WTC11 (cell line): ENCODE measurements around the gene KRT34. TPM values are rescaled to one million over a fixed set of nuclear protein-coding genes. Genes with fewer than 3 reads are reported as not detected.

Experiments used
- ATAC-seq: fragments of 200-7000 bp; cut with Tn5 transposase; 2 replicates; pipeline ENCODE4 v1.10.0; 2021; ENCODE audit warnings: mild to moderate bottlenecking, moderate library complexity
- CTCF ChIA-PET: fragments of 300-600 bp; sonication (Branson Sonifier 250); formaldehyde crosslinking; loops from one replicate; lab custom pipeline; 2021; ENCODE audit warnings: antibody characterized with exemption; lab: Charles Lee
- POLR2A ChIA-PET: fragments of 350-600 bp; sonication (Branson Sonifier 250); formaldehyde crosslinking; loops from one replicate; lab custom pipeline; 2021; ENCODE audit warnings: antibody characterized with exemption; lab: Charles Lee
- DNase-seq: peaks from one replicate; pipeline ENCODE4 v3.0.0; 2021; ENCODE audit warnings: low spot score
- H3K27ac Mint-ChIP-seq: 2 replicates; pipeline ENCODE4 v1.8.0; 2021; ENCODE audit warnings: mixed read lengths
- H3K27me3 Mint-ChIP-seq: 2 replicates; pipeline ENCODE4 v1.8.0; 2021; ENCODE audit warnings: low read depth, mild to moderate bottlenecking, moderate library complexity, mixed read lengths
- H3K36me3 Mint-ChIP-seq: 2 replicates; pipeline ENCODE4 v1.8.0; 2021; ENCODE audit warnings: mixed read lengths
- H3K4me1 Mint-ChIP-seq: 2 replicates; pipeline ENCODE4 v1.8.0; 2022; ENCODE audit warnings: mixed read lengths
- H3K4me3 Mint-ChIP-seq: 2 replicates; pipeline ENCODE4 v1.8.0; 2021; ENCODE audit warnings: mild to moderate bottlenecking, moderate library complexity, mixed read lengths
- H3K9me3 Mint-ChIP-seq: 2 replicates; pipeline ENCODE4 v1.8.0; 2021; ENCODE audit warnings: mixed read lengths
- ATF2 ChIP-seq: sonication (generic); formaldehyde crosslinking; IDR thresholded peaks from 2 replicates; pipeline ENCODE4 v1.8.1; 2022; ENCODE audit warnings: low read depth, missing genetic modification reagents, borderline replicate concordance
- ATF3 ChIP-seq: sonication (generic); formaldehyde crosslinking; conservative IDR thresholded peaks from 2 replicates; pipeline ENCODE4 v1.8.1; 2022; ENCODE audit warnings: mild to moderate bottlenecking, missing genetic modification reagents
- GRHL2 ChIP-seq: fragments of 250-450 bp; sonication (Bioruptor Pico); IDR thresholded peaks from 2 replicates; pipeline ENCODE4 v1.8.0; 2022; ENCODE audit warnings: mild to moderate bottlenecking, moderate library complexity; ENCODE audit not compliant: insufficient replicate concordance, severe bottlenecking
- GTF2I ChIP-seq: fragments of 250-450 bp; sonication (Bioruptor Pico); conservative IDR thresholded peaks from 2 replicates; pipeline ENCODE4 v1.4.0; 2021; ENCODE audit warnings: mild to moderate bottlenecking
- IRF2 ChIP-seq: sonication (generic); formaldehyde crosslinking; IDR thresholded peaks from 2 replicates; pipeline ENCODE4 v1.8.0; 2022; ENCODE audit warnings: low read depth, missing genetic modification reagents, borderline replicate concordance
- JUN ChIP-seq: sonication (generic); formaldehyde crosslinking; IDR thresholded peaks from 2 replicates; pipeline ENCODE4 v1.8.0; 2023; ENCODE audit warnings: mild to moderate bottlenecking, missing genetic modification reagents
- NFATC4 ChIP-seq: fragments of 250-450 bp; sonication (Bioruptor Pico); IDR thresholded peaks from 2 replicates; pipeline ENCODE4 v1.9.0; 2021; ENCODE audit warnings: mild to moderate bottlenecking
- NFYB ChIP-seq: sonication (generic); formaldehyde crosslinking; conservative IDR thresholded peaks from 2 replicates; pipeline ENCODE4 v1.8.0; 2022; ENCODE audit warnings: low read depth, missing genetic modification reagents
- NR3C1 ChIP-seq: sonication (generic); formaldehyde crosslinking; conservative IDR thresholded peaks from 2 replicates; pipeline ENCODE4 v1.8.1; 2023; ENCODE audit warnings: low read depth, mild to moderate bottlenecking, missing genetic modification reagents
- PREB ChIP-seq: sonication (generic); formaldehyde crosslinking; IDR thresholded peaks from 2 replicates; pipeline ENCODE4 v1.8.1; 2022; ENCODE audit warnings: mild to moderate bottlenecking, missing genetic modification reagents, moderate library complexity, borderline replicate concordance
- RELA ChIP-seq: sonication (generic); formaldehyde crosslinking; IDR thresholded peaks from 2 replicates; pipeline ENCODE4 v1.8.1; 2022; ENCODE audit warnings: missing genetic modification reagents, mild to moderate bottlenecking, borderline replicate concordance
- ZNF219 ChIP-seq: sonication (generic); formaldehyde crosslinking; IDR thresholded peaks from 2 replicates; pipeline ENCODE4 v1.8.0; 2023; ENCODE audit warnings: missing genetic modification reagents, mild to moderate bottlenecking, borderline replicate concordance
- ZNF281 ChIP-seq: sonication (generic); formaldehyde crosslinking; IDR thresholded peaks from 2 replicates; pipeline ENCODE4 v1.8.0; 2023; ENCODE audit warnings: mild to moderate bottlenecking, missing genetic modification reagents
- ZNF317 ChIP-seq: sonication (generic); formaldehyde crosslinking; IDR thresholded peaks from 2 replicates; pipeline ENCODE4 v1.8.1; 2023; ENCODE audit warnings: low read depth, mild to moderate bottlenecking, moderate library complexity, missing genetic modification reagents, borderline replicate concordance
- ZNF425 ChIP-seq: fragments of 250-450 bp; sonication (Bioruptor Pico); conservative IDR thresholded peaks from 2 replicates; pipeline ENCODE4 v1.9.0; 2021; ENCODE audit warnings: mild to moderate bottlenecking
- ZNF512 ChIP-seq: sonication (generic); formaldehyde crosslinking; IDR thresholded peaks from 2 replicates; pipeline ENCODE4 v1.8.1; 2022; ENCODE audit warnings: missing genetic modification reagents, borderline replicate concordance
- ZNF671 ChIP-seq: fragments of 250-450 bp; sonication (Bioruptor Pico); IDR thresholded peaks from 2 replicates; pipeline ENCODE4 v1.8.0; 2021; ENCODE audit warnings: mild to moderate bottlenecking
- total RNA-seq: library from RNA; stranded (reverse); gene quantifications from 3 replicates; pipeline ENCODE4 v1.2.3, GENCODE V29; 2021

KRT34 gene
- total RNA-seq, 1 experiment from 2014 or later = not detected

GRCh38 chr17:41420134-41420533 lies 38.0 kb upstream of the KRT34 start (continued):
- TF ChIP-seq GTF2I (CRISPR knock-in tag) (no peak), NFYB (CRISPR knock-in tag) (no peak)
- TF ChIP-seq, all 79 proteins: peak for 0

- Mint-ChIP-seq H3K4me1 (peaks cover 4% of the 10 kb centered on the region), H3K27me3 (no peaks in the 10 kb centered on the region), H3K4me3 (no peak overlapping the region), H3K36me3 (no peaks in the 10 kb centered on the region), H3K27ac (no peak overlapping the region), H3K9me3 (no peaks in the 10 kb centered on the region)
- POLR2A ChIA-PET = no interaction called here
- TF ChIP-seq ATF3 (CRISPR knock-in tag) (no peak), ZNF281 (CRISPR knock-in tag) (no peak), ZNF317 (no peak)
- ATAC-seq (no peak), DNase-seq (no peak)
- CTCF ChIA-PET = interaction anchor here (1.0 kb wide), 1 partner anchor 67 kb away, joined by 3 read pairs; no protein-coding TSS in a partner anchor
Measured at GRCh38 chr17:41419716-41420115, 37.6 kb upstream of the KRT34 start.

- ATAC-seq (no peak), DNase-seq (no peak)
- Mint-ChIP-seq H3K27me3 (no peaks in the 10 kb centered on the region), H3K4me3 (no peak overlapping the region), H3K36me3 (no peaks in the 10 kb centered on the region), H3K9me3 (no peaks in the 10 kb centered on the region), H3K4me1 (peaks cover 11% of the 10 kb centered on the region), H3K27ac (no peak overlapping the region)
- POLR2A ChIA-PET = interaction anchor here (0.6 to 1.0 kb wide), 2 partner anchors 13 to 207 kb away, joined by 3 read pairs; no protein-coding TSS in a partner anchor
- no peak for TF ChIP-seq GRHL2
- TF ChIP-seq PREB (CRISPR knock-in tag) = no peak
- no peak for TF ChIP-seq ATF2
- no peak for TF ChIP-seq JUN
- no peak for TF ChIP-seq ATF3 (CRISPR knock-in tag)
- no peak for TF ChIP-seq RELA (CRISPR knock-in tag)
- no peak for TF ChIP-seq ZNF219 (CRISPR knock-in tag)
- no peak for TF ChIP-seq ZNF512 (CRISPR knock-in tag)
- no peak for TF ChIP-seq NR3C1 (CRISPR knock-in tag)
- no peak for TF ChIP-seq NFATC4
- no peak for TF ChIP-seq NFYB (CRISPR knock-in tag)
- no peak for TF ChIP-seq IRF2
- TF ChIP-seq ZNF425 = no peak
- TF ChIP-seq ZNF671 (CRISPR knock-in tag) = no peak
- CTCF ChIA-PET = interaction anchor here (0.5 to 3.8 kb wide), 56 partner anchors 11 to 563 kb away, joined by 3 to 63 read pairs (median 6); partner anchors contain the start of genes KRT17, KRT19, KRT31 and KRT36
Measured at GRCh38 chr17:41418116-41418860, 36.2 kb upstream of the KRT34 start.
